Mesenchymal stem cell (in vitro differentiated cells and primary cell): ENCODE results near the gene WDR89.

Source experiments
- DNase-seq: peaks from one replicate; pipeline ENCODE4 v3.0.0-alpha.2; 2013
- H2AFZ ChIP-seq: one replicate; pipeline ENCODE4 v1.6.1; 2013; ENCODE audit warnings: low read depth, mild to moderate bottlenecking, control low read depth, inconsistent platforms, low read length, moderate library complexity
- H2AK5ac ChIP-seq: 2 replicates; pipeline ENCODE4 v1.6.1; 2013; ENCODE audit warnings: low read length, moderate library complexity, mild to moderate bottlenecking, inconsistent platforms; ENCODE audit not compliant: severe bottlenecking
- H2BK120ac ChIP-seq: one replicate; pipeline ENCODE4 v1.6.1; 2013; ENCODE audit warnings: low read depth, mild to moderate bottlenecking, inconsistent platforms, low read length, moderate library complexity
- H2BK12ac ChIP-seq, 2 experiments: one replicate each; pipeline ENCODE4 v1.6.1; 2013; ENCODE audit warnings: inconsistent platforms in 2 of 2, low read length in 2 of 2, mild to moderate bottlenecking in 2 of 2, moderate library complexity in 2 of 2, control low read depth in 1 of 2
- H2BK15ac ChIP-seq: one replicate; pipeline ENCODE4 v1.6.1; 2013; ENCODE audit warnings: mild to moderate bottlenecking, low read depth, inconsistent platforms; ENCODE audit not compliant: poor library complexity, severe bottlenecking
- H2BK5ac ChIP-seq: 2 replicates; pipeline ENCODE4 v1.6.1; 2013; ENCODE audit warnings: low read depth, mild to moderate bottlenecking, low read length, control low read depth, inconsistent platforms; ENCODE audit not compliant: poor library complexity, severe bottlenecking
- H3K14ac ChIP-seq, 2 experiments: one replicate each; pipeline ENCODE4 v1.6.1; 2013; ENCODE audit warnings: inconsistent platforms in 2 of 2, low read length in 2 of 2, control low read depth in 1 of 2, mild to moderate bottlenecking in 1 of 2, moderate library complexity in 1 of 2
- H3K18ac ChIP-seq, 2 experiments: one replicate each; pipeline ENCODE4 v1.6.1; 2013; ENCODE audit warnings: inconsistent platforms in 2 of 2, low read length in 2 of 2, control low read depth in 1 of 2, low read depth in 1 of 2, mild to moderate bottlenecking in 1 of 2
- H3K23ac ChIP-seq, 2 experiments: one replicate each; pipeline ENCODE4 v1.6.1; 2013; ENCODE audit warnings: inconsistent platforms in 2 of 2, low read length in 2 of 2, mild to moderate bottlenecking in 2 of 2, moderate library complexity in 2 of 2, control low read depth in 1 of 2
- H3K27ac ChIP-seq: 2 replicates; pipeline ENCODE4 v1.5.1; 2013; ENCODE audit warnings: mild to moderate bottlenecking, moderate library complexity, low read length, control low read depth, inconsistent platforms; ENCODE audit not compliant: poor library complexity, severe bottlenecking
- H3K27me3 ChIP-seq, 2 experiments: 2 replicates each; pipeline versions ENCODE4 v1.6.1 to v1.7.0; 2013; ENCODE audit warnings: low read length in 2 of 2, mild to moderate bottlenecking in 2 of 2, moderate library complexity in 2 of 2, control low read depth in 1 of 2, inconsistent platforms in 1 of 2; ENCODE audit not compliant: control insufficient read depth in 1 of 2, insufficient read depth in 1 of 2
- H3K36me3 ChIP-seq, 2 experiments: 2 replicates each; pipeline versions ENCODE4 v1.6.1 to v1.7.0; 2013; ENCODE audit warnings: low read length in 2 of 2, control low read depth in 1 of 2, inconsistent platforms in 1 of 2, low read depth in 1 of 2, mild to moderate bottlenecking in 1 of 2; ENCODE audit not compliant: insufficient read depth in 2 of 2, control insufficient read depth in 1 of 2
- H3K4ac ChIP-seq, 2 experiments: one replicate each; pipeline ENCODE4 v1.6.1; 2013; ENCODE audit warnings: inconsistent platforms in 2 of 2, low read length in 2 of 2, mild to moderate bottlenecking in 2 of 2, moderate library complexity in 2 of 2, control low read depth in 1 of 2, low read depth in 1 of 2
- H3K4me1 ChIP-seq: 2 replicates; pipeline ENCODE4 v1.6.1; 2013; ENCODE audit warnings: low read depth, low read length, control low read depth; ENCODE audit not compliant: control insufficient read depth, insufficient read depth
- H3K4me2 ChIP-seq: 2 replicates; pipeline ENCODE4 v1.6.1; 2013; ENCODE audit warnings: low read length, mild to moderate bottlenecking, inconsistent platforms; ENCODE audit not compliant: poor library complexity, severe bottlenecking
- H3K4me3 ChIP-seq, 2 experiments: 2 replicates each; pipeline versions ENCODE4 v1.5.1 to v1.7.0; 2013; ENCODE audit warnings: low read length in 2 of 2, mild to moderate bottlenecking in 2 of 2, control low read depth in 1 of 2, low read depth in 1 of 2; ENCODE audit not compliant: insufficient read depth in 1 of 2
- H3K79me1 ChIP-seq: replicated peaks from 2 replicates; pipeline ENCODE4 v1.6.1; 2013; ENCODE audit warnings: mild to moderate bottlenecking, control low read depth, low read length, inconsistent platforms; ENCODE audit not compliant: poor library complexity, severe bottlenecking
- H3K9ac ChIP-seq: 2 replicates; pipeline ENCODE4 v1.7.0; 2013; ENCODE audit warnings: mild to moderate bottlenecking, low read length, moderate library complexity
- H3K9me3 ChIP-seq: 2 replicates; pipeline ENCODE4 v1.7.0; 2013; ENCODE audit warnings: mild to moderate bottlenecking, low read length; ENCODE audit not compliant: control insufficient read depth
- H4K8ac ChIP-seq: one replicate; pipeline ENCODE4 v1.6.1; 2013; ENCODE audit warnings: inconsistent platforms, mild to moderate bottlenecking, low read length, moderate library complexity
- H4K91ac ChIP-seq: one replicate; pipeline ENCODE4 v1.6.1; 2013; ENCODE audit warnings: mild to moderate bottlenecking, low read length, inconsistent platforms
- WGBS: methylation state at CpG from one replicate; pipeline ENCODE4 v1.1.7; 2013; ENCODE audit warnings: mixed read lengths; 5-methylcytosine and 5-hydroxymethylcytosine counted together

The WDR89 gene

DNA sequence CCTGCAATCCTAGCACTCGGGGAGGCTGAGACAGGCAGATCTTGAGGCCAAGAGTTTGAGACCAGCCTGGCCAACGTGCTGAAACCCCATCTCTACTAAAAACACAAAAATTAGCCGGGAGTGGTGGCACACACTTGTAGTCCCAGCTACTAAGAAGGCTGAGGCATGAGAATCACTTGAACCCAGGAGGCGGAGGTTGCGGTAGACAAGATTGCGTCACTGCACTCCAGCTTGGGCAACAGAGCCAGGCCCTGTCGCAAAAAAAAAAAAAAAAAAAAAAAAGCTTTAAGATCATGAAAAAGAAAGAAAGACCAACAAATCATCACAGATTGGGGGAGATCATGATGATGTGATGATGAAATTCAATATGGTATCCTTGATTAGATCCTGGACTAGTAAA is 30.6 kb downstream of the WDR89 start:
- DNase-seq = no peak
- peaks cover 2% of the 10 kb centered on the region for H3K4me1 ChIP-seq
- H2BK12ac ChIP-seq = no peak overlapping the region
- H4K8ac ChIP-seq = no peak overlapping the region
- H3K9me3 ChIP-seq = no peaks in the 10 kb centered on the region
- H2BK5ac ChIP-seq = no peak overlapping the region
- no peak overlapping the region for H3K9ac ChIP-seq
- no peak overlapping the region for H3K27ac ChIP-seq
- over 99% methylated on average over 6 of the region's 7 CpGs for WGBS
- H2BK120ac ChIP-seq = no peak overlapping the region
- no peak overlapping the region for H3K23ac ChIP-seq
- no peak overlapping the region for H3K18ac ChIP-seq
- no peak overlapping the region for H3K4ac ChIP-seq
- peaks cover 3 to 5% of the 10 kb centered on the region in 2 experiments for H3K36me3 ChIP-seq
- no peak overlapping the region for H3K4me3 ChIP-seq
- H2AK5ac ChIP-seq = no peak overlapping the region
- no peak overlapping the region for H2AFZ ChIP-seq
- no peak overlapping the region for H2BK15ac ChIP-seq
- H3K27me3 ChIP-seq = no peaks in the 10 kb centered on the region
- H4K91ac ChIP-seq = no peak overlapping the region
- H3K14ac ChIP-seq = no peak overlapping the region
- no peak overlapping the region for H3K4me2 ChIP-seq
- H3K79me1 ChIP-seq = peaks cover 18% of the 10 kb centered on the region

DNA sequence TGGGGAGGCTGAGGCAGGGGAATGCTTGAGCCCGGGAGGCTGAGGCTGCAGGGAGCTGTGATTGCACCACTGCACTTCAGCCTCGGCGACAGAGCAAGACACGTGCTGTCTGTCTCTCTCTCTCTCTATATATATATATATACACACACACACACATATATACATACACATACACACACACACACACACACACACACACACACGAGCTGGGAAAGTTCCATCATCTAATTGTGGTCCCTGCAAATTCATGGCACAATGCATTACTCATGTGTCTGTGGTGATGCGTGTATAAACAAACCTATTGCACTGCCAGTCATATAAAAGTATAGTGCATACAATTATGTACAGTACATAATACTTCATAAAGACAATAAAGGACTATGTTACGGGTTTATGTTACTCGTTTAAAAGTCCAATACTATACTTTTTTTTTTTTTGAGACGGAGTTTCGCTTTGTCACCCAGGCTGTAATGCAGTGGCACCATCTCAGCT is 36.6 kb downstream of the WDR89 start:
- H2BK15ac ChIP-seq = no peak overlapping the region
- no peak overlapping the region for H2BK5ac ChIP-seq
- H4K8ac ChIP-seq = no peak overlapping the region
- H3K4me3 ChIP-seq = no peak overlapping the region
- H3K4me1 ChIP-seq = peaks cover 2% of the 10 kb centered on the region
- no peak overlapping the region for H3K14ac ChIP-seq
- no peak overlapping the region for H2BK12ac ChIP-seq
- no peaks in the 10 kb centered on the region for H3K36me3 ChIP-seq
- H3K27me3 ChIP-seq = no peaks in the 10 kb centered on the region
- no peak overlapping the region for H3K18ac ChIP-seq
- H2BK120ac ChIP-seq = no peak overlapping the region
- H3K9me3 ChIP-seq = no peaks in the 10 kb centered on the region
- no peak overlapping the region for H2AK5ac ChIP-seq
- H3K9ac ChIP-seq = no peak overlapping the region
- H3K27ac ChIP-seq = no peak overlapping the region
- no peak overlapping the region for H3K4ac ChIP-seq
- DNase-seq = peak; percentile 33
- H2AFZ ChIP-seq = no peak overlapping the region
- H3K4me2 ChIP-seq = no peak overlapping the region
- 92% methylated on average over 9 of the region's 10 CpGs for WGBS
- peaks cover 14% of the 10 kb centered on the region for H3K79me1 ChIP-seq
- no peak overlapping the region for H4K91ac ChIP-seq
- H3K23ac ChIP-seq = no peak overlapping the region

DNA sequence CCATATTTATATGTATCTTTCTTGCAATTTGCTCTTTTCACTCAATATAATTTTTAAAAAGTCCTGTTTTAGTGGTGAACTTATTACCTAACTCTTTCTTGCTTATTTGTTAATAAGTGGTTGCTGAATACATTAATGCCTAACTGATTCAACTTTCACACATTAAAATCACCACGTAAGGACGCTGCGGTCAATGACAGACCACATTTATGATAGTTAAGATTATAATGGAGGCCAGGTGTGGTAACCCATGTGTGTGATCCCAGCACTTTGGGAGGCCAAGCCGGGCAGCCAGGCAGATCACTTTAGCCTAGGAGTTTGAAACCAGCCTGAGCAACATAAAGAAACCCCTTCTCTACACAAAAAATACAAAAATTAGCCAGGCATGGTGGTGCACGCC is 37.0 kb downstream of the WDR89 start:
- H3K23ac ChIP-seq = no peak overlapping the region
- WGBS = 95% methylated on average over 2 of the region's 5 CpGs

GRCh38 chr14:63603749-63604277 is 37.9 kb downstream of the WDR89 start:
- 95% methylated on average over 5 of the region's 5 CpGs for WGBS
- no peak overlapping the region for H4K91ac ChIP-seq
- H3K4me1 ChIP-seq = peaks cover 2% of the 10 kb centered on the region
- H3K9ac ChIP-seq = no peak overlapping the region
- H3K4me3 ChIP-seq = no peak overlapping the region
- peaks cover 0 to 10% of the 10 kb centered on the region in 2 experiments for H3K36me3 ChIP-seq
- no peak overlapping the region for H4K8ac ChIP-seq
- H2BK5ac ChIP-seq = no peak overlapping the region
- H3K23ac ChIP-seq = no peak overlapping the region
- no peak overlapping the region for H3K14ac ChIP-seq
- no peak for DNase-seq
- H2AK5ac ChIP-seq = no peak overlapping the region
- H3K9me3 ChIP-seq = no peaks in the 10 kb centered on the region
- no peak overlapping the region for H2BK15ac ChIP-seq
- no peak overlapping the region for H3K4ac ChIP-seq
- H2AFZ ChIP-seq = no peak overlapping the region
- no peak overlapping the region for H3K27ac ChIP-seq
- H2BK12ac ChIP-seq = no peak overlapping the region
- peaks cover 11% of the 10 kb centered on the region for H3K79me1 ChIP-seq
- H3K18ac ChIP-seq = no peak overlapping the region
- H2BK120ac ChIP-seq = no peak overlapping the region
- H3K27me3 ChIP-seq = no peaks in the 10 kb centered on the region
- H3K4me2 ChIP-seq = no peak overlapping the region

More for the DNA sequence above, 37.0 kb downstream of the WDR89 start:
- DNase-seq = no peak
- H2BK5ac ChIP-seq = no peak overlapping the region
- H3K27me3 ChIP-seq = no peaks in the 10 kb centered on the region
- no peaks in the 10 kb centered on the region for H3K9me3 ChIP-seq
- H3K36me3 ChIP-seq = peaks cover 0 to 1% of the 10 kb centered on the region in 2 experiments
- no peak overlapping the region for H2AK5ac ChIP-seq
- H3K4me2 ChIP-seq = no peak overlapping the region
- H4K8ac ChIP-seq = no peak overlapping the region
- H3K27ac ChIP-seq = no peak overlapping the region
- H3K9ac ChIP-seq = no peak overlapping the region
- no peak overlapping the region for H2AFZ ChIP-seq
- no peak overlapping the region for H2BK12ac ChIP-seq
- H3K4me3 ChIP-seq = no peak overlapping the region
- peaks cover 2% of the 10 kb centered on the region for H3K4me1 ChIP-seq
- H4K91ac ChIP-seq = no peak overlapping the region
- peaks cover 14% of the 10 kb centered on the region for H3K79me1 ChIP-seq
- no peak overlapping the region for H3K14ac ChIP-seq
- no peak overlapping the region for H3K4ac ChIP-seq
- H3K18ac ChIP-seq = no peak overlapping the region
- no peak overlapping the region for H2BK120ac ChIP-seq
- H2BK15ac ChIP-seq = no peak overlapping the region
